ENCODE results near the gene PPIL6.

GRCh38 chr6:109442393-109442924 is 2.0 kb upstream of the PPIL6 start:
- no peak for TF ChIP-seq POLR2A (IDR thresholded peaks at IDR 0.05)
- no peak for TF ChIP-seq CTCF (IDR thresholded peaks at IDR 0.05)
- no peak for TF ChIP-seq POLR2AphosphoS5 (IDR thresholded peaks at IDR 0.05)

All from gastroesophageal sphincter (tissue), 3 donors.